ENCODE measurements around the gene SDCBP2. TPM values are rescaled to one million over a fixed set of nuclear protein-coding genes. Genes with fewer than 3 reads are reported as not detected.
A peak's percentile ranks its signal among the peaks of the same experiment; 100 is the strongest.

SDCBP2 gene
- total RNA-seq, 2 donors from 2014 or later = 2.9 to 3.9 TPM

DNA sequence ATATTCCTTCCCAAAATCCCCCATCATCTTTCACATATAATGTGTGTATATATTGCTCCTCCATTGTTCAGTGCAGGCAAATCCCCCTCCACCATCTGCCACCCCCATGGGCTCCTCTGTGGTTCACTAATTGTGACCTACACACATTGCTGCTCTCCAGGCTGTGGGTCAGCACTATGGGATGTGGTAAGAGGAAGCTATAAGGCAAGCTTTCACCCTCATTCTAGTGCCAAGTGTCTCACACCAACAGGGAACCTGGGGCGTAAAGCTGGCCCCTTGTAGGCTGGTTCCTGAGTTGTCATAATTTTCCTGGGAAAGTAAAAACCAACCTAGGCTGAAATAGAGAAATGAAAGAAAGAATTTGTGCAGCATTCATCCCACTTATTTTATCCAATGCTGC is 47.1 kb upstream of the SDCBP2 start:
- no peak for DNase-seq (ENCODE audit: low spot score)
- no peak overlapping the region for H3K4me3 ChIP-seq
- peaks cover 9% of the 10 kb centered on the region for H3K36me3 ChIP-seq
- H3K9me3 ChIP-seq = no peaks in the 10 kb centered on the region
- peaks cover 0 to 85% of the 10 kb centered on the region in 2 donors for H3K4me1 ChIP-seq
- H3K27me3 ChIP-seq = no peaks in the 10 kb centered on the region
- TF ChIP-seq, protein P1, sequence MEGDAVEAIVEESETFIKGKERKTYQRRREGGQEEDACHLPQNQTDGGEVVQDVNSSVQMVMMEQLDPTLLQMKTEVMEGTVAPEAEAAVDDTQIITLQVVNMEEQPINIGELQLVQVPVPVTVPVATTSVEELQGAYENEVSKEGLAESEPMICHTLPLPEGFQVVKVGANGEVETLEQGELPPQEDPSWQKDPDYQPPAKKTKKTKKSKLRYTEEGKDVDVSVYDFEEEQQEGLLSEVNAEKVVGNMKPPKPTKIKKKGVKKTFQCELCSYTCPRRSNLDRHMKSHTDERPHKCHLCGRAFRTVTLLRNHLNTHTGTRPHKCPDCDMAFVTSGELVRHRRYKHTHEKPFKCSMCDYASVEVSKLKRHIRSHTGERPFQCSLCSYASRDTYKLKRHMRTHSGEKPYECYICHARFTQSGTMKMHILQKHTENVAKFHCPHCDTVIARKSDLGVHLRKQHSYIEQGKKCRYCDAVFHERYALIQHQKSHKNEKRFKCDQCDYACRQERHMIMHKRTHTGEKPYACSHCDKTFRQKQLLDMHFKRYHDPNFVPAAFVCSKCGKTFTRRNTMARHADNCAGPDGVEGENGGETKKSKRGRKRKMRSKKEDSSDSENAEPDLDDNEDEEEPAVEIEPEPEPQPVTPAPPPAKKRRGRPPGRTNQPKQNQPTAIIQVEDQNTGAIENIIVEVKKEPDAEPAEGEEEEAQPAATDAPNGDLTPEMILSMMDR (IDR thresholded peaks at IDR 0.05) = no peak
- H3K27ac ChIP-seq = peak overlapping the region; percentile 29 to 45

DNA sequence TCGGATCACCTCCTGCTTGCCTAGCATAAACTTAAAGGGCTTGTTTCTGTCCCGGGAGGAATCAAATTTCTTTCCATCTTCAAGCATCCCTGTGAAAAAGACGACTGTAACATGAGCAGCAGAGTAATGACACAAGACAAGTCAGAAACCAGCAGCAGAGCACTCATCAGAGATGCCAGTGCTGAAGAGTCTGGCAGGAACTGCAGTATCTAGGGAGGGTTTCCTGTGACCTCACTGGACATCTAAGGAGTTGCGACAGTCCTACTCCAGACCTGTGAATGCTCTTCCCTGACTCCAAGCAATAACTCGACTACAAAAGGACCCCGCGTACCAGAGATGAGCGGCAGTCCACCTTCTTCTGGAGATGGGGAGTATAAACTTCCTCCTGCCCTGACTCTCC is 46.6 kb upstream of the SDCBP2 start:
- Histone ChIP-seq H3K27ac (peak overlapping the region; percentile 29 to 39), H3K36me3 (peaks cover 9% of the 10 kb centered on the region), H3K4me3 (no peak overlapping the region), H3K9me3 (no peaks in the 10 kb centered on the region), H3K27me3 (no peaks in the 10 kb centered on the region), H3K4me1 (peaks cover 0 to 87% of the 10 kb centered on the region in 2 donors)
- no peak for DNase-seq (ENCODE audit: low spot score)
- TF ChIP-seq, protein P1 (IDR thresholded peaks at IDR 0.05) = no peak

DNA sequence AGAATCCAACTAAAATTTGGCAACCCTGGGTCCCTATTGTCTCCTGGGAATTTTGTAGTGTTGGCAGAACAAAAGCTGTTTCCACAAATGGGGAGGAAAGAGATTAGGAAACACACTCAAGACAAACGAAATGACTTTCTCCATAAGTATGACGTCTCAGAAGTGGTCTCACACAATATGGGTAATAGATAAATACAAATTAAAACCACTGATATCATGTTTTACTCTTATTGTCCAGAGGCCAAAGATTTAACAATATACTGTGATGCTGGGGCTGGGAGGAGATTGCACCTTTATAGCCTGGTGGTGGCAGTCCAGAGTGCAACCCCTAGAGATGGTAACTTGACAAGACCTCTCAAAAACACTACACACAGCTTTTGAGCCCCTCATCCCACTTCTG is 45.3 kb upstream of the SDCBP2 start:
- TF ChIP-seq, protein P1 (IDR thresholded peaks at IDR 0.05) = peak in 1 of 2 donors; percentile 28
- Histone ChIP-seq H3K4me3 (no peak overlapping the region), H3K4me1 (peaks cover 0 to 83% of the 10 kb centered on the region in 2 donors), H3K36me3 (peaks cover 15% of the 10 kb centered on the region), H3K27ac (peak overlapping the region; percentile 28 to 39), H3K27me3 (no peaks in the 10 kb centered on the region), H3K9me3 (no peaks in the 10 kb centered on the region)
- DNase-seq (ENCODE audit: low spot score) = no peak

DNA sequence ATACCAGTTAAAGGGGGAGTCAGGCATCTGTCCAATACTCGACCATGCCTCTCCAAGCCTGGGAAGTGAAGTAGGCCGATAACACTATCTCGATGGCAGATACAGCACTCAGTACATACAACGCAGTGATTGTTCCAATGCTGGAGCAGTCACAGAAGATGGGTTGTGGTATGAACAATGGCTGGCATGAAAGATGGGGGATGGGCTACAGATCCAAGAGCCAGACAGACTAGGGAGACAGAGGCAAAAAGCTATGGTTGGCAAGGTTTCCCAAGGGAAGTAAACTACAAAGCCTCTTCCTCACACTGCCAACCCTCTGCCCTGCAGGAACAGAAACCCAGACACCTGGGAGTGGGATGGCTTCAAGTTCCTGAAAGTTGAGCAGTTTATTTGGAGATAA is 44.7 kb upstream of the SDCBP2 start:
- Histone ChIP-seq H3K4me1 (peaks cover 0 to 79% of the 10 kb centered on the region in 2 donors), H3K36me3 (peaks cover 16% of the 10 kb centered on the region), H3K4me3 (no peak overlapping the region), H3K27me3 (no peaks in the 10 kb centered on the region), H3K9me3 (no peaks in the 10 kb centered on the region), H3K27ac (peak overlapping the region; percentile 14 to 49)
- TF ChIP-seq, protein P1 (IDR thresholded peaks at IDR 0.05) = no peak
- no peak for DNase-seq (ENCODE audit: low spot score)

DNA sequence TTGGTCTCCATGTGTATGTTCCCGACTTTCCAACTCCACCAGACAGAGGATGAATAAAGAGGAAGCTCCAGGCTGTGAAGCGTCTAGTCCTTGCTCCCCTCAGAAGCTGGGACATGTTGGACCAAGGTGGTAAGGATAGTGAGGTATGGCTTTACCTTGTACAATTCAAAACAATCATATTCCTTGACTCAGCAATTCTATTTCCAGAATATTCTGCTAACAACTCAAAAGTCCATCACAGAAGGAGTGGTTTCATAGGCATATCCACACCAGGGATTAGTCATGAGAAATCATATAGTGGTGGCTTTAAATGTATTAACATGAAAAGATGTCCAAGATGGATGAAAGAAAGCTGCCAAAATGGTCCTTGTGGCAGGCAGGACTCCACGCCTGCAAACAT is 44.1 kb upstream of the SDCBP2 start:
- Histone ChIP-seq H3K27me3 (no peaks in the 10 kb centered on the region), H3K4me3 (no peak overlapping the region), H3K4me1 (peaks cover 0 to 77% of the 10 kb centered on the region in 2 donors), H3K9me3 (no peaks in the 10 kb centered on the region), H3K36me3 (peaks cover 22% of the 10 kb centered on the region), H3K27ac (peak overlapping the region in 1 of 2 donors; percentile 14)
- TF ChIP-seq, protein P1 (IDR thresholded peaks at IDR 0.05) = no peak
- DNase-seq (ENCODE audit: low spot score) = no peak

All from right atrium auricular region (tissue), 2 donors.